ENCODE data around the gene HMX2. TPM values are rescaled to one million over a fixed set of nuclear protein-coding genes. Genes with fewer than 3 reads are reported as not detected.

HMX2 gene
- total and polyA plus RNA-seq, 2 of the 8 experiments (the other 6 are each of a cell fraction or from before 2014, with no cell fraction given), result 2.0 to 2.7 TPM

GRCh38 chr10:123139521-123140163 lies 8.3 kb upstream of the HMX2 start (continued):
- TF ChIP-seq TAF1 (IDR thresholded peaks at IDR 0.05; ENCODE audit: low read depth, low read length), result no peak
- peak; percentile 95 for TF ChIP-seq SUZ12 (IDR thresholded peaks at IDR 0.05; ENCODE audit: low read length)
- peak; percentile 40; the same call in 1 of the 2 replicates for TF ChIP-seq EGR1 (IDR thresholded peaks at IDR 0.05; ENCODE audit: borderline replicate concordance, low read depth, low read length)
